ENCODE measurements around the gene GPSM1.

DNA sequence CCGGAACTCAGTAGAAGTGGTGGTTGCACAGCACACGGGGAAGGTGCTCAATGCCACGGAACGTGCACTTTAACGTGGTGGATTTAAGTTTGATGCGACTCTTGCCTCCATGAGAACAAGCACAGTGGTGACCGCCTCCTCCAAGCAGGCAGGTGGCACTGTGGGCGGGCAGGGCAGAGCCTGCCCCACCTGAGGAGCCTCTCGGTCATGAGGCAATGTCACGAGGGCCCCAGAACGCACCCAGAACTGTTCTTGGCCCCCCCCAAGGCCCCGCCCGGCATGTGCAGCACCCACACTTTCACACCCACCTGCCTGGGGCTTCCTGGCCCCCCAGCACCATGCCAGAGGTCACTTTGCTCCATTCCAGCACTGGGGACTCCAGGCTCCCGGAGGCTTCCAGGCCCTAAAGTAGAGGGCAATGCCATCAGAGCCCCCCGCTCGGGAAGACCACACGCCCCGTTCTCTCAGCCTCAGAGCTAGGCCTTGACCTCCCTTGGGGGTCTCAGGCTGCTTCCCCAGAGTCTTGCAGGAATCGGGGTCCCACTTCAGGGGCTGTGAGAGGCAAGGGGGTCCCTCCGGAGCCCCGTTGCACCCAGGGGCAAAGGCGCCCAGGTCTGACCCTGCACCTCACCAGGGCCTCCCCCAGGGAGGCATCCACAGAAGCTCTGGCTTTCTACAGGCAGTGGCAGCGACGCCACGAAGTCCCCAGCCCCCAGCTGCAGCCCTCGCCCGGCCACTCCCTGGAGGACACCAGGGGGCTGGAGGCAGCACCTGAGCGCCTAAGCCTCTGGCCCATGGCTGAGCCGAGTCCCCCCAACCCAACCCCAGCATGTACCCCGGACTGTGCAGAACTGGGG, 37.5 kb upstream of the GPSM1 start:
- TF ChIP-seq, protein P1, sequence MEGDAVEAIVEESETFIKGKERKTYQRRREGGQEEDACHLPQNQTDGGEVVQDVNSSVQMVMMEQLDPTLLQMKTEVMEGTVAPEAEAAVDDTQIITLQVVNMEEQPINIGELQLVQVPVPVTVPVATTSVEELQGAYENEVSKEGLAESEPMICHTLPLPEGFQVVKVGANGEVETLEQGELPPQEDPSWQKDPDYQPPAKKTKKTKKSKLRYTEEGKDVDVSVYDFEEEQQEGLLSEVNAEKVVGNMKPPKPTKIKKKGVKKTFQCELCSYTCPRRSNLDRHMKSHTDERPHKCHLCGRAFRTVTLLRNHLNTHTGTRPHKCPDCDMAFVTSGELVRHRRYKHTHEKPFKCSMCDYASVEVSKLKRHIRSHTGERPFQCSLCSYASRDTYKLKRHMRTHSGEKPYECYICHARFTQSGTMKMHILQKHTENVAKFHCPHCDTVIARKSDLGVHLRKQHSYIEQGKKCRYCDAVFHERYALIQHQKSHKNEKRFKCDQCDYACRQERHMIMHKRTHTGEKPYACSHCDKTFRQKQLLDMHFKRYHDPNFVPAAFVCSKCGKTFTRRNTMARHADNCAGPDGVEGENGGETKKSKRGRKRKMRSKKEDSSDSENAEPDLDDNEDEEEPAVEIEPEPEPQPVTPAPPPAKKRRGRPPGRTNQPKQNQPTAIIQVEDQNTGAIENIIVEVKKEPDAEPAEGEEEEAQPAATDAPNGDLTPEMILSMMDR (IDR thresholded peaks at IDR 0.05; ENCODE audit: poor library complexity), result no peak
- TF ChIP-seq EZH2phosphoT487 (IDR thresholded peaks at IDR 0.05; ENCODE audit: low read depth, severe bottlenecking, unreplicated experiment), result no peak
- TF ChIP-seq EZH2 (IDR thresholded peaks at IDR 0.05; ENCODE audit: borderline replicate concordance), result no peak
